ENCODE data around the gene ZC3H13. TPM values are rescaled to one million over a fixed set of nuclear protein-coding genes. Genes with fewer than 3 reads are reported as not detected.

ZC3H13 gene, protein sequence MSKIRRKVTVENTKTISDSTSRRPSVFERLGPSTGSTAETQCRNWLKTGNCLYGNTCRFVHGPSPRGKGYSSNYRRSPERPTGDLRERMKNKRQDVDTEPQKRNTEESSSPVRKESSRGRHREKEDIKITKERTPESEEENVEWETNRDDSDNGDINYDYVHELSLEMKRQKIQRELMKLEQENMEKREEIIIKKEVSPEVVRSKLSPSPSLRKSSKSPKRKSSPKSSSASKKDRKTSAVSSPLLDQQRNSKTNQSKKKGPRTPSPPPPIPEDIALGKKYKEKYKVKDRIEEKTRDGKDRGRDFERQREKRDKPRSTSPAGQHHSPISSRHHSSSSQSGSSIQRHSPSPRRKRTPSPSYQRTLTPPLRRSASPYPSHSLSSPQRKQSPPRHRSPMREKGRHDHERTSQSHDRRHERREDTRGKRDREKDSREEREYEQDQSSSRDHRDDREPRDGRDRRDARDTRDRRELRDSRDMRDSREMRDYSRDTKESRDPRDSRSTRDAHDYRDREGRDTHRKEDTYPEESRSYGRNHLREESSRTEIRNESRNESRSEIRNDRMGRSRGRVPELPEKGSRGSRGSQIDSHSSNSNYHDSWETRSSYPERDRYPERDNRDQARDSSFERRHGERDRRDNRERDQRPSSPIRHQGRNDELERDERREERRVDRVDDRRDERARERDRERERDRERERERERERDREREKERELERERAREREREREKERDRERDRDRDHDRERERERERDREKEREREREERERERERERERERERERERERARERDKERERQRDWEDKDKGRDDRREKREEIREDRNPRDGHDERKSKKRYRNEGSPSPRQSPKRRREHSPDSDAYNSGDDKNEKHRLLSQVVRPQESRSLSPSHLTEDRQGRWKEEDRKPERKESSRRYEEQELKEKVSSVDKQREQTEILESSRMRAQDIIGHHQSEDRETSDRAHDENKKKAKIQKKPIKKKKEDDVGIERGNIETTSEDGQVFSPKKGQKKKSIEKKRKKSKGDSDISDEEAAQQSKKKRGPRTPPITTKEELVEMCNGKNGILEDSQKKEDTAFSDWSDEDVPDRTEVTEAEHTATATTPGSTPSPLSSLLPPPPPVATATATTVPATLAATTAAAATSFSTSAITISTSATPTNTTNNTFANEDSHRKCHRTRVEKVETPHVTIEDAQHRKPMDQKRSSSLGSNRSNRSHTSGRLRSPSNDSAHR (N-terminal part only)
- total RNA-seq, result 10 to 100 TPM; 38.9 to 42.0 TPM

DNA sequence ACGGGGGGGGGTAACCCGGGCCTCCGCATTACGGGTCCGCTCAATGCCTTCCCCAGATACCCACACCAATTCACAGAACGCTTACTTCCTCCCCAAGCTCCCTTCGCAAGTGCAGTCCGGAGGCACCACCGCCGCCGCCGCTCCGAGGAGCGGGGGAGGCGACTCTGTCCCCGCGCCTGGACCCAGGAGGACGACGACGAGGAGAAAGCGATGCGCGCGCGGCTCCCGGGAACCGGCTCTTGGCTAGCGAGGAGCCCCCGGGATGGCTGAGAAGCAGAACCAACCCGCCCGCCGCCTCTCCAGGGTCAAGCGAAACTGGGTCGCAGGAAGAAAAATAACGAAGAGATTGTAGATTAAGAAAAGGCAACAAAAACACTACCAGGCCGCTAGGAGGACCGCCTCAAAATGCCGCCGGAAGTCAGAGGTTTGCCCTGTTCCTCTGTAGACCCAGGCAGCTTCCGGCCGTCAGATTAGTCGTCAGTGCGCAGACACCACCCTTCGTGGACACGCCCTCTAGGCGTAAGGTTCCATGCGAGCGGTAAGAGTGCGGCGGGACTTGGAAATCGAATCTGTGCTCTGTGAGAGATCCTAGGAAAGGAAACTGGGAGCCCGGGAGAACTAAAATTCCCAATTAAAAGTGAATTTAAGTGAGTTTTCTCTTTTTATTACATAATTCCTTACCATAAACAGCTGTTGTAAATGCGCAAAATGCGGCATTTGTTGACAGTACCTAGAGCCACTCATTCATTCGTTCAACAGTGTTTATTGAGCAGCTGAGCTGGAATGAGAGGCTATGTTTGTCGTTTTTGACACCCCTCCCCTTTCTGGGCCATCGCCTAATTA, at the start of gene ZC3H13:
TSS of gene ZC3H13 (minus strand) at position 428 of the 843 bp plus-strand sequence. CDS start 7,239 bp downstream, outside the sequence.
- DNase-seq, result peak; percentile 97
- Mint-ChIP-seq H3K27me3 (ENCODE audit: low read depth) (peaks cover 9% of the 10 kb centered on the region), H3K9me3 (ENCODE audit: insufficient read depth) (no peaks in the 10 kb centered on the region), H3K4me3 (peak within 1 kb of the TSS; percentile 93), H3K4me1 (ENCODE audit: low read depth) (peaks cover 39% of the 10 kb centered on the region), H3K36me3 (ENCODE audit: low read depth) (peaks cover 7% of the 10 kb centered on the region), H3K27ac (peak within 1 kb of the TSS; percentile 99)
- ChIA-PET POLR2A (interaction anchor here (0.6 to 1.5 kb wide), 15 partner anchors 12 to 368 kb away, joined by 3 to 6 read pairs (median 3); no protein-coding TSS in a partner anchor), CTCF (interaction anchor here (1.1 to 1.7 kb wide), 3 partner anchors 11 to 243 kb away, joined by 4 to 5 read pairs (median 4); no protein-coding TSS in a partner anchor)
- peak; percentile 99 for ATAC-seq

DNA sequence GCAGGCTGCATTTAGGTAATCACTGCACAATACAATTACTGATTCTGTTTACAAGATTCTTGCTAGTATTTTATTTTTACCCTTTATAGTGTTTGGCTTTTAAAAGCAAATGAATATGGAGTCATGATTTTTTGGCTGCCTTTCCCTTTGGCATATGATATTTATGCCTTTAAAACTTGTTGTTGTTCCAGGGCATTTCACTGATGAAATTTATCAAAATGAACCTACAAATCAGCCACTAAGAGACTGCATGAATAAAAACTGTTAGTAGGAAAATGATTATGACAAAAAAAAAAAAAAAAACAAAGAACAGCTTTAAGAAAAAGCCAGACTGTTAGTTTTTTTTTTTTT, 49.7 kb upstream of the ZC3H13 start:
- H3K27me3 Mint-ChIP-seq (ENCODE audit: low read depth), result peaks cover 8% of the 10 kb centered on the region
- peaks cover 7% of the 10 kb centered on the region for H3K4me1 Mint-ChIP-seq (ENCODE audit: low read depth)
- ChIA-PET CTCF (no interaction called here), POLR2A (no interaction called here)
- H3K27ac Mint-ChIP-seq, result no peak overlapping the region
- ATAC-seq, result no peak
- H3K36me3 Mint-ChIP-seq (ENCODE audit: low read depth), result no peaks in the 10 kb centered on the region
- no peak for DNase-seq
- no peaks in the 10 kb centered on the region for H3K9me3 Mint-ChIP-seq (ENCODE audit: insufficient read depth)
- no peak overlapping the region for H3K4me3 Mint-ChIP-seq

DNA sequence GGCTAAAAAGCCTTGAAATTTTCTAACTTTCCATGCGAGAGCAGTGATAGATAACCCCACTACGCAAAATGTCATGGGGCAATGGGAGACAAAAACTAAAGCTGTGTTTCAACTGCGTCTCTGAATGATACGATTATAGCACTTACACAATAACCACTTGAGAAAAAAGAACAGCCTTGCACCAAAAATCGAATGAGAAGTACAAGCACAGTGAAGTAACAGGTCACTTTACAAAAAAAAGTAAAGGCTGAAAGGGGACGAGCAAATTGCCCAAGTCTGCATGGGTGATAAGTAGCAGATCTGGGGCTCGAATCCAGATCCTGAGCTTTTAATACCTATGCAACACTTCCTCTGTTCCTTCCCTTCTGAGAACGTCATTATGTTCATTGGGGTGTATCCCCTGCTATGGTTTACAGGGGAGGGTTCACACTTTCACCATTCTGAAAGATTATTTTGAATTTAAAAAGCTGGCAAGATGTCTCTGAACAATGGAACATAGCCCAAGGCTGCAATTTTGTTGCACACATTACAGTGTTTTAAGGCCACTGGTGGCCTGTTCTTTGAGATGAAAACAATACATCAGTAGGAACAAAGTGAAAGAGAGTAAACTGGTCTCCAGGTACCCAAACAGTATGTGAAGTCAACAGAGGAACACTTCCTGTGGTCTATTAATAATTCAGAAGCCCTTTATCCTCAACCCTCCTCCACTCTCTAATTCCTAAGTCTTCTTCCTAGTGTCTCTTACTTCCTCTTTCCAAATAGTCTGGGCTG, 49.1 kb upstream of the ZC3H13 start:
- CTCF ChIA-PET, result no interaction called here
- no peaks in the 10 kb centered on the region for H3K9me3 Mint-ChIP-seq (ENCODE audit: insufficient read depth)
- no peak overlapping the region for H3K4me3 Mint-ChIP-seq
- H3K27ac Mint-ChIP-seq, result no peak overlapping the region
- H3K27me3 Mint-ChIP-seq (ENCODE audit: low read depth), result peaks cover 8% of the 10 kb centered on the region
- peaks cover 1% of the 10 kb centered on the region for H3K4me1 Mint-ChIP-seq (ENCODE audit: low read depth)
- no peaks in the 10 kb centered on the region for H3K36me3 Mint-ChIP-seq (ENCODE audit: low read depth)
- no peak for DNase-seq
- POLR2A ChIA-PET, result interaction anchor here (0.6 kb wide), 1 partner anchor 12 kb away, joined by 3 read pairs; no protein-coding TSS in a partner anchor
- no peak for ATAC-seq

DNA sequence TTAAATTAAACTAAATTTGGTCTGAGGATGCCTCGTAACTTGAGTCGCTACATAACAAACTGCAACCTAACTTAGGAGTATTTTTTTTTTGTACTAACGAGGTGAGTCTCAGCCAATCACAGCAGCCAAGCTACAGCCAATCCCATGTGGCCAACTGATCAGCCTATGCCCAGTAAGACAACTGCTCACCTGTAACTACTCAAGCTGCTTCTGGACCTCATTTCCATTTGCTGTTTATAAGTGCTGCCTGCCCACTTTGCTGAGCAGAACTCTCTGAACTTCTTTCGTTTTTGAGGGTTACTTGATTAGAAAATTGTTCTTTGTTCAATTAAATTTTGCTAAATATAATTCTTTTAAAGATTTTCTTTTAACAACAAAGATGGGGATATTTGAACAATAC, 48.5 kb upstream of the ZC3H13 start:
- no peak for DNase-seq
- Mint-ChIP-seq H3K27me3 (ENCODE audit: low read depth) (peaks cover 8% of the 10 kb centered on the region), H3K4me1 (ENCODE audit: low read depth) (no peaks in the 10 kb centered on the region), H3K4me3 (no peak overlapping the region), H3K9me3 (ENCODE audit: insufficient read depth) (no peaks in the 10 kb centered on the region), H3K36me3 (ENCODE audit: low read depth) (no peaks in the 10 kb centered on the region), H3K27ac (no peak overlapping the region)
- ChIA-PET POLR2A (no interaction called here), CTCF (no interaction called here)
- ATAC-seq, result no peak

DNA sequence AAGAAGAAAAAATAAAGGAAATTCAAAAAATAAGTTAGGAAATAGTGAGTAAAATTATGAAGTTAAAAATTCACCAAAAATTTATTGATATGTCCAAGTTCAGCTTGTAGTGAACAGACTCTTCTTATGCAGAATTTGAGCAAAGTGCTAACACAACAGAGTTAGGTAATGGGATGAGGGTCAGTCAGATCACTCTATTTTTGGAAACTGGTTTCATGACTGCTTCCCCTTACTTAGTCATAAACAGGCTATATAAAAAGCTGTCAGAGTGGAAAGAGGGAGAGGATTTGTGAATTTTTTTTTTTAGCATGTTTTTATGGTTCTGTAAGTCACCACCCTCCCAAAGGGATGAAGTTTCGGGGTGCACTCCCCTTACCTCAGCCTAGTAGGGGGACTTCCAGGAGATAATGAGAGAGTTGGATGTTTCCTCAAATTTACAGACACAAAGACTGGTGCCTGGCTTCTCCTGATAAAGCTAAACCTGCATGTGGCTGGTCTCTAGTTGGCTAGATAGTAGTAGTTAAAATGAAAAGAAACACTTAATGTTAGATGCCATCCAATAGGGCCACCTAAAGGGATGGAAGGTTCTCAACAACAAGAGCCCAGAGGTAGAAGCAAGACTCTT, 47.8 kb upstream of the ZC3H13 start:
- Mint-ChIP-seq H3K4me3 (no peak overlapping the region), H3K27me3 (ENCODE audit: low read depth) (peaks cover 4% of the 10 kb centered on the region), H3K4me1 (ENCODE audit: low read depth) (no peaks in the 10 kb centered on the region), H3K9me3 (ENCODE audit: insufficient read depth) (no peaks in the 10 kb centered on the region), H3K27ac (no peak overlapping the region), H3K36me3 (ENCODE audit: low read depth) (no peaks in the 10 kb centered on the region)
- ATAC-seq, result no peak
- no peak for DNase-seq
- CTCF ChIA-PET, result no interaction called here
- POLR2A ChIA-PET, result interaction anchor here (1.5 kb wide), 1 partner anchor 48 kb away, joined by 5 read pairs; the partner anchor contains the start of gene ZC3H13

DNA sequence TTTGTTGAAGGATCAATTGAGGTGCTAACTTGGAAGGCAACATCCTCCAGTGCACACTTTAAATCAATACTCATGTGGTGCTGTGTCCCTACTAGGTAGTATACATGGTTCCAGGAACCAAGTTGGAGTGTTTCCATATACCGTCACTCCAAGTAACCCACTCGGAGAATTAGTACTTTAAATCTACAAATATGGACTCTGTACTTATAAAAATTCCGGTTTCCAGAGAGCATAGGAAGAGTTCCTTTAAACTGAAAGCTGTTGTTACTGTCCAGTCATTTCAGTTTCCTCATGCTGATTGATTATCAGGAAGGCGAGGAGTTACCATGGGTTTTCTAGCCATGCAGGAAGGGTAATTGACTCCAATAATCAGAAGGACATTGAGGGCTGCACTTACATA, 45.1 kb upstream of the ZC3H13 start:
- Mint-ChIP-seq H3K4me3 (no peak overlapping the region), H3K9me3 (ENCODE audit: insufficient read depth) (no peaks in the 10 kb centered on the region), H3K4me1 (ENCODE audit: low read depth) (no peaks in the 10 kb centered on the region), H3K36me3 (ENCODE audit: low read depth) (no peaks in the 10 kb centered on the region), H3K27ac (no peak overlapping the region), H3K27me3 (ENCODE audit: low read depth) (peaks cover 9% of the 10 kb centered on the region)
- ChIA-PET POLR2A (no interaction called here), CTCF (interaction anchor here (1.2 kb wide), 1 partner anchor 29 kb away, joined by 5 read pairs; no protein-coding TSS in a partner anchor)
- DNase-seq, result no peak
- no peak for ATAC-seq

DNA sequence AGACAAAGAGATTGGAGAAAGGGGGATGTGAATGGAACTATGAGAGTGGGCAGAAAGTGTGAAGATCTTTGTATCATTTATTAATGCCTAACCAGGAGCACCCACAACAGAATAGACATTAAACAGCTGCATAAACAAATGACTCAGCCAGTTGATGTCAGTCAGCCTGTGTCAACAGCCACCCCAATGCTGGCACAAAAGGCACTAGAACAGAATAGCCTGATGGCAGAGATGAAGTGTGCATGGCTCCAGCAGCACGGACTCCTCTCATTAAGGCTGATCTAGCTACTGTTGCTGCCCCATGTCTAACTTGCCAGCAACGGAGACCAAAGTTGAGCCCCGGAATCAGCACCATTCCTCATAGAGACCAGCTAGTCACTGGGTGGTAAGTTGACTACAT, 44.5 kb upstream of the ZC3H13 start:
- H3K9me3 Mint-ChIP-seq (ENCODE audit: insufficient read depth), result no peaks in the 10 kb centered on the region
- H3K4me3 Mint-ChIP-seq, result no peak overlapping the region
- no peaks in the 10 kb centered on the region for H3K36me3 Mint-ChIP-seq (ENCODE audit: low read depth)
- ChIA-PET POLR2A (no interaction called here), CTCF (no interaction called here)
- peaks cover 12% of the 10 kb centered on the region for H3K27me3 Mint-ChIP-seq (ENCODE audit: low read depth)
- no peaks in the 10 kb centered on the region for H3K4me1 Mint-ChIP-seq (ENCODE audit: low read depth)
- no peak for ATAC-seq
- DNase-seq, result no peak
- no peak overlapping the region for H3K27ac Mint-ChIP-seq

DNA sequence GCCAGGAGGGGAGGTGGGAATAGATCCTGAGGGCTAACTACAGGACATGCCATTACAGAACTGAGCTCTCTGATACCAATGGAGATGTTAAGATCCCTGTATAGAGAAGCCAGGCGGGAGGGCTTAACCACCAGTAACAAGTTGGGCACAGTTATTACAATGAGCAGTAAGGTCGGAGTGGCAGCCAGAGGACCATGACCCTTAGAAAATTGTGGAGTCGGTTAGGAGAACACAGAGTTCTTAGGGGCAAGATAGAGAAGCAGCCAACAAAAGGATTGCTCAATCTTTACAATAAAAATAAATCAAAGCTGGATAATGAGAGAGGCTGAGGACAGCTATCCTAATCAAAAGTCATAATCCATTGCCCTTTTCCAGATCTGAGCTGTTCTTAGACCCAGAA, 41.9 kb upstream of the ZC3H13 start:
- no peak overlapping the region for H3K4me3 Mint-ChIP-seq
- ATAC-seq (no peak), DNase-seq (no peak)
- no peaks in the 10 kb centered on the region for H3K9me3 Mint-ChIP-seq (ENCODE audit: insufficient read depth)
- H3K4me1 Mint-ChIP-seq (ENCODE audit: low read depth), result no peaks in the 10 kb centered on the region
- H3K36me3 Mint-ChIP-seq (ENCODE audit: low read depth), result no peaks in the 10 kb centered on the region
- ChIA-PET POLR2A (no interaction called here), CTCF (interaction anchor here (1.1 to 1.7 kb wide), 2 partner anchors 12 to 21 kb away, joined by 3 to 5 read pairs; no protein-coding TSS in a partner anchor)
- peaks cover 15% of the 10 kb centered on the region for H3K27me3 Mint-ChIP-seq (ENCODE audit: low read depth)
- no peak overlapping the region for H3K27ac Mint-ChIP-seq

DNA sequence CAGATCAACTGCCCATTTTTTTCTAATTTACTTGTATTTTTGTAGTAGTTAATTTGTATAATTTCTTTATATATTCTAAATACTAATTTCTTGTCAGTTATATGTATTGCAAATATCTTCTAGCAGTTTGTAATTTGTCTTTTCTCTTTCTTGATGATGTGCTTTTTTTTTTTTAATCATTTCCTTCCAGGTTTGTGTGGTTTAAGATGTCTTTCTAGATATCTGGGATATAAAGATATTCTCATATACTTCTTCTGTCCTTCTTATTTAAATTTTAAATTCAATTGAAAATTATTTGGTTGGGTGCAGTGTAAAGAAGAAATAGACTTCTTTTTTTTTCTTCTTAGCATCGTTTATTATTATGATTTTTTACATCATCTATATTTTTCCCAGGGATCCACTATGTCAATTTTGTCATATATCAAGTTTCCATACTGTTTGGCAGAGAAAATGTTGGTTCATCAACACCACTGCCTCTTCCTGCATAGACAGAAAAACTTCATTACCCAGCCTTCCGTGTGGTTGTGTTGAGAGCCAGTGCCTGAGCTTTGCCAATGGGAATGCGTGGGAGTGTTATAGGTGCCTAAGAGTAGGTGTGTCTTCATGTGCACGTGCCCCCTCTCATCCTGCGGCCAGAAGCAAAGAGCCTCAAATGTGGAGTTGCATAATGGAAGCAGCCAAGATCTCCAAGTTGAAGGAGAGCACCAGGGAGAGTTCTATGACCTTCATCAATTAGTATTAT, 36.4 kb upstream of the ZC3H13 start:
- no peak for ATAC-seq
- DNase-seq, result no peak
- no peaks in the 10 kb centered on the region for H3K36me3 Mint-ChIP-seq (ENCODE audit: low read depth)
- H3K4me3 Mint-ChIP-seq, result no peak overlapping the region
- no peak overlapping the region for H3K27ac Mint-ChIP-seq
- ChIA-PET CTCF (no interaction called here), POLR2A (no interaction called here)
- H3K4me1 Mint-ChIP-seq (ENCODE audit: low read depth), result peaks cover 3% of the 10 kb centered on the region
- H3K27me3 Mint-ChIP-seq (ENCODE audit: low read depth), result peaks cover 11% of the 10 kb centered on the region
- H3K9me3 Mint-ChIP-seq (ENCODE audit: insufficient read depth), result no peaks in the 10 kb centered on the region

DNA sequence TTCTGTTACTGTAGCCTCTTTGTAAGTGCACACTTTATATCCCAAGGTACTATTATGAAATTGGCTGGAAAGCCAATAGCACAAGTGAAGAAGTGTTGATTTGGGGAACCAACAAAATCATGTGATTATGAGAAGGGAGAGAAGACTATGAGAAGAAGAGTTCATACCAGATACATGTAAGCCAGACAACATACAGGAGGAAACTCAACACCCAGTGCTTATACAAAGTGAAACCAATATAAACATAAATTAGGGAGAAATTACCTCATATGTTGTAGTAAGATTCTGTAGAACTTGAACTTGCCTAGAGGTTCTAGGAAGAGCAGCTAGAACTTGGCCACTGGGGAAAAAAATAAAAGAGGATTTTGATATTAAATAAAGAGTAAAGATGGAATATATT, 34.9 kb upstream of the ZC3H13 start:
- ChIA-PET POLR2A (no interaction called here), CTCF (no interaction called here)
- H3K36me3 Mint-ChIP-seq (ENCODE audit: low read depth), result no peaks in the 10 kb centered on the region
- DNase-seq (no peak), ATAC-seq (no peak)
- no peak overlapping the region for H3K4me3 Mint-ChIP-seq
- H3K4me1 Mint-ChIP-seq (ENCODE audit: low read depth), result peaks cover 3% of the 10 kb centered on the region
- no peaks in the 10 kb centered on the region for H3K9me3 Mint-ChIP-seq (ENCODE audit: insufficient read depth)
- no peak overlapping the region for H3K27ac Mint-ChIP-seq
- H3K27me3 Mint-ChIP-seq (ENCODE audit: low read depth), result peaks cover 6% of the 10 kb centered on the region
